H1 (cell line): Measurements from ENCODE around the gene GDPD4. TPM values are rescaled to one million over a fixed set of nuclear protein-coding genes. Genes with fewer than 3 reads are reported as not detected.

Experiments
- CHD2 ChIP-seq: IDR thresholded peaks from 2 replicates; pipeline ENCODE4 v1.6.1; 2012; ENCODE audit warnings: low read length, improper control_type of control experiment
- CTCF ChIP-seq, 3 experiments: IDR thresholded peaks; 1 replicate in 2 of 3; 2 replicates in 1 of 3; pipeline versions ENCODE4 v1.5.1 to v1.6.1; 2011; ENCODE audit warnings: low read length in 3 of 3, mild to moderate bottlenecking in 3 of 3, inconsistent platforms in 2 of 3, low read depth in 1 of 3, moderate library complexity in 1 of 3; ENCODE audit not compliant: insufficient read depth in 1 of 3; ENCODE audit errors: control extremely low read depth in 1 of 3
- polyA plus RNA-seq, 7 experiments: library from polyadenylated mRNA; depleted of rRNA in 3 of 7; stranded (reverse) in 5 of 7; unstranded in 2 of 7; fragments of >200 nt in 5 of 7; fragments of 200-250 nt in 2 of 7; gene quantifications; 1 replicate in 5 of 7; 2 replicates in 1 of 7; 4 replicates in 1 of 7; pipeline versions ENCODE4 v1.2.1 to v1.2.3, GENCODE V29; 2011 to 2013; ENCODE audit warnings: missing spikeins in 2 of 7, mixed read lengths in 2 of 7
- total RNA-seq: library from RNA; stranded (reverse); fragmentation: NEBNext Ultra II Directional; extraction: Animal tissue kit (Norgen Biotek cat#: 25700); gene quantifications from 2 replicates; pipeline ENCODE4 v1.2.1, GENCODE V29; 2021

The GDPD4 gene
- total and polyA plus RNA-seq, 2 of the 8 experiments (the other 6 are each of a cell fraction or from before 2014, with no cell fraction given): not detected

- TF ChIP-seq CHD2 (no peak), CTCF (IDR thresholded peaks at IDR 0.05; ENCODE audit: control extremely low read depth in 1 of 3, insufficient read depth in 1 of 3, low read depth in 1 of 3, low read length in 3 of 3) (peak in 2 of 3 experiments; percentile 66 to 96; a peak in 3 of 4 replicates)
Observed at GRCh38 chr11:77198440-77198849, 103.0 kb downstream of the GDPD4 start (continued).
